OCI-LY7 (cell line): ENCODE results near the gene ZMIZ1. TPM values are rescaled to one million over a fixed set of nuclear protein-coding genes. Genes with fewer than 3 reads are reported as not detected.
A peak's percentile ranks its signal among the peaks of the same experiment; 100 is the strongest.

Experiments used
- BruUV-seq: library from RNA; stranded (reverse); fragments of 400-500 nt; replicated peaks from 2 replicates; lab custom pipeline; 2021; lab: Mats Ljungman, UMichigan
- CTCF ChIA-PET: fragments of 300-600 bp; sonication (Branson Sonifier 250); formaldehyde crosslinking; loops from one replicate; lab custom pipeline; 2022; ENCODE audit warnings: antibody characterized with exemption; ENCODE audit not compliant: unreplicated experiment; lab: Charles Lee
- POLR2A ChIA-PET: fragments of 300-600 bp; sonication (Branson Sonifier 250); formaldehyde crosslinking; loops from one replicate; lab custom pipeline; 2022; ENCODE audit warnings: antibody characterized with exemption; lab: Charles Lee
- DNase-seq: peaks from one replicate; pipeline ENCODE4 v3.0.0-alpha.2; 2015; ENCODE audit warnings: low spot score
- H2AFZ ChIP-seq: fragments of 200-600 bp; sonication (generic), shearing (Covaris generic); 2 replicates; pipeline ENCODE4 v1.6.1; 2014; ENCODE audit warnings: mild to moderate bottlenecking, antibody characterized with exemption, low read length, moderate library complexity
- H3K27ac ChIP-seq: fragments of 200-600 bp; sonication (generic); 2 replicates; pipeline ENCODE4 v1.5.1; 2014; ENCODE audit warnings: mixed run types, low read depth, mild to moderate bottlenecking, moderate library complexity, low read length, inconsistent platforms; ENCODE audit not compliant: poor library complexity, severe bottlenecking
- H3K36me3 ChIP-seq: fragments of 200-600 bp; sonication (generic); 2 replicates; pipeline ENCODE4 v1.6.1; 2014; ENCODE audit warnings: mild to moderate bottlenecking, antibody characterized with exemption, low read length, moderate library complexity, mixed read lengths; ENCODE audit not compliant: insufficient read depth
- H3K4me1 ChIP-seq: fragments of 200-600 bp; sonication (generic); 2 replicates; pipeline ENCODE4 v1.5.1; 2014; ENCODE audit warnings: mild to moderate bottlenecking, low read length; ENCODE audit not compliant: insufficient read depth, poor library complexity, severe bottlenecking
- H3K4me2 ChIP-seq: fragments of 200-600 bp; sonication (generic); 2 replicates; pipeline ENCODE4 v1.6.1; 2014; ENCODE audit warnings: mild to moderate bottlenecking, low read length
- H3K4me3 ChIP-seq: fragments of 200-600 bp; sonication (generic); 2 replicates; pipeline ENCODE4 v1.5.1; 2014; ENCODE audit warnings: mild to moderate bottlenecking, low read depth, low read length; ENCODE audit not compliant: poor library complexity, severe bottlenecking
- H3K79me2 ChIP-seq: fragments of 200-600 bp; sonication (generic); 2 replicates; pipeline ENCODE4 v1.6.1; 2016; ENCODE audit warnings: low read depth, mild to moderate bottlenecking, low read length, moderate library complexity, mixed read lengths; ENCODE audit not compliant: insufficient read depth
- H3K9me2 ChIP-seq: fragments of 200-600 bp; sonication (generic); 2 replicates; pipeline ENCODE4 v1.6.1; 2016; ENCODE audit warnings: mild to moderate bottlenecking, low read length, mixed read lengths; ENCODE audit not compliant: insufficient read depth
- H3K9me3 ChIP-seq: fragments of 200-600 bp; sonication (generic); 2 replicates; pipeline ENCODE4 v1.6.1; 2014; ENCODE audit warnings: mild to moderate bottlenecking, mixed run types, low read length, mixed read lengths
- H4K20me1 ChIP-seq: fragments of 200-600 bp; sonication (generic); 2 replicates; pipeline ENCODE4 v1.6.1; 2014; ENCODE audit warnings: mild to moderate bottlenecking, antibody characterized with exemption, low read length, moderate library complexity, mixed read lengths; ENCODE audit not compliant: insufficient read depth
- CTCF ChIP-seq: fragments of 200-600 bp; sonication (generic); conservative IDR thresholded peaks from 2 replicates; pipeline ENCODE4 v1.5.1; 2014; ENCODE audit warnings: mild to moderate bottlenecking, antibody characterized with exemption, low read length, moderate library complexity, mixed read lengths
- EZH2phosphoT487 ChIP-seq: fragments of 200-600 bp; sonication (generic); IDR thresholded peaks from 2 replicates; pipeline ENCODE4 v1.6.1; 2018; ENCODE audit warnings: low read depth, borderline replicate concordance, mild to moderate bottlenecking, mixed run types, antibody characterized with exemption, low read length, moderate library complexity, mixed read lengths
- intact Hi-C: fragments of 100-400 bp; cut with micrococcal nuclease; formaldehyde crosslinking; loops from one replicate; pipeline ENCODE4 v1.10.0; 2022; ENCODE audit not compliant: unreplicated experiment
- total RNA-seq, 2 experiments: library from RNA; depleted of rRNA in 1 of 2; stranded (reverse); fragments of >200 nt in 1 of 2; shearing (Covaris generic) in 1 of 2; gene quantifications; 2 replicates each; pipeline ENCODE4 v1.2.3, GENCODE V29; 2014 to 2022

ZMIZ1 gene
- total RNA-seq, 2 experiments from 2014 or later = 20.4 to 66.9 TPM

DNA sequence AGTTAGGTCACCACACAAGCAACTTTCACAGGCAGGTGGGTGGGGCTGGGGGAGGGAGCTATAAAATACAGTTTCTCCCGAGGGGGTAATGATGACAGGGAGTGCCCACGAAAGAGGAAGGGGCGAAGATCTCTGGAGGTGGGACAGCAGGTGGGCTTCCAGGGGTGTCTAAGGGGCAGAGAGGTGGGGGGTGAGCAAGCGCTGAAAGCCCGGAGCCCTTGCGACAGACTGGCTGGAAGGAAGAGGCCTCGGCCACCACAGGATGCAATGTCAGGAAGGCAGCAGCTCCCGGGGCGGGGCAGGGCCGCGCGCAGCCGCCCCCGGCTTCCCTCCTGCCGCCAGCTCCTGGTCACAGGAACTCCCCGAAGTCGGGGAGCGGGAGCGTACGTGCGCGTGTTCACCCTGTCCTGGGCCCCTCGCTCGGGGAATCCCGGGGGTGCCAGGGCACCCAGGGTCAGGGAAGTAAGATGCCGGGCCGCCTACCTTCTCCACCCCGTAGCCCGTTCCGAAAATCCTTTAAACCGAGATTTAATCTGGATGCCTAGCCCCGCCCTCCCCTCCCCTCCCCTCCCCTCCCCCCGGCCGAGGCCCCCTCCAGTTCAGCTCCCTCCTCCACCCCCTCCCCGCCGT, 173.3 kb downstream of the ZMIZ1 start:
- H3K27ac ChIP-seq = peak overlapping the region; percentile 90
- H3K9me2 ChIP-seq = no peaks in the 10 kb centered on the region
- TF ChIP-seq EZH2phosphoT487 (no peak), CTCF (no peak)
- no peaks in the 10 kb centered on the region for H4K20me1 ChIP-seq
- H3K4me2 ChIP-seq = peak overlapping the region; percentile 90
- peaks cover 7% of the 10 kb centered on the region; the same call in 1 of the 2 replicates for H3K36me3 ChIP-seq
- ChIA-PET POLR2A (interaction anchor here (1.2 to 2.1 kb wide), 5 partner anchors 8 to 106 kb away, joined by 3 to 6 read pairs (median 3); no protein-coding TSS in a partner anchor), CTCF (no interaction called here)
- H2AFZ ChIP-seq = peak overlapping the region; percentile 3; the same call in 1 of the 2 replicates
- BruUV-seq = no TSS peak
- DNase-seq = peak; percentile 59
- H3K4me1 ChIP-seq = peaks cover 43% of the 10 kb centered on the region
- H3K9me3 ChIP-seq = no peaks in the 10 kb centered on the region
- peaks cover 33% of the 10 kb centered on the region for H3K79me2 ChIP-seq
- intact Hi-C loops = loop anchor here (5.0 to 10.0 kb wide), 3 partner anchors 105 to 1223 kb away; partner anchors contain the start of gene ANXA11
- H3K4me3 ChIP-seq = peak overlapping the region; percentile 76

GRCh38 chr10:79242620-79243152, 173.9 kb downstream of the ZMIZ1 start:
- no peak overlapping the region for H2AFZ ChIP-seq
- no peaks in the 10 kb centered on the region for H4K20me1 ChIP-seq
- peaks cover 7% of the 10 kb centered on the region; the same call in 1 of the 2 replicates for H3K36me3 ChIP-seq
- DNase-seq = peak; percentile 78
- ChIA-PET CTCF (interaction anchor here (0.6 kb wide), 1 partner anchor 175 kb away, joined by 7 read pairs; no protein-coding TSS in a partner anchor), POLR2A (interaction anchor here (1.5 to 2.1 kb wide), 2 partner anchors 41 to 102 kb away, joined by 3 to 6 read pairs; no protein-coding TSS in a partner anchor)
- H3K27ac ChIP-seq = peak overlapping the region; percentile 90
- no peak for TF ChIP-seq CTCF
- TF ChIP-seq EZH2phosphoT487 = no peak
- H3K9me3 ChIP-seq = no peaks in the 10 kb centered on the region
- BruUV-seq = no TSS peak
- peaks cover 39% of the 10 kb centered on the region for H3K79me2 ChIP-seq
- no peaks in the 10 kb centered on the region for H3K9me2 ChIP-seq
- peak overlapping the region; percentile 90 for H3K4me2 ChIP-seq
- intact Hi-C loops = loop anchor here (5.0 to 10.0 kb wide), 3 partner anchors 105 to 1222 kb away; partner anchors contain the start of gene ANXA11
- peaks cover 49% of the 10 kb centered on the region for H3K4me1 ChIP-seq
- H3K4me3 ChIP-seq = peak overlapping the region; percentile 76
